Measurements from ENCODE around the gene SAMD4B. TPM values are rescaled to one million over a fixed set of nuclear protein-coding genes. Genes with fewer than 3 reads are reported as not detected.

Gene SAMD4B
- total and polyA plus RNA-seq, 5 experiments from 2014 or later = 5.4 to 55.2 (median 12.3) TPM

DNA sequence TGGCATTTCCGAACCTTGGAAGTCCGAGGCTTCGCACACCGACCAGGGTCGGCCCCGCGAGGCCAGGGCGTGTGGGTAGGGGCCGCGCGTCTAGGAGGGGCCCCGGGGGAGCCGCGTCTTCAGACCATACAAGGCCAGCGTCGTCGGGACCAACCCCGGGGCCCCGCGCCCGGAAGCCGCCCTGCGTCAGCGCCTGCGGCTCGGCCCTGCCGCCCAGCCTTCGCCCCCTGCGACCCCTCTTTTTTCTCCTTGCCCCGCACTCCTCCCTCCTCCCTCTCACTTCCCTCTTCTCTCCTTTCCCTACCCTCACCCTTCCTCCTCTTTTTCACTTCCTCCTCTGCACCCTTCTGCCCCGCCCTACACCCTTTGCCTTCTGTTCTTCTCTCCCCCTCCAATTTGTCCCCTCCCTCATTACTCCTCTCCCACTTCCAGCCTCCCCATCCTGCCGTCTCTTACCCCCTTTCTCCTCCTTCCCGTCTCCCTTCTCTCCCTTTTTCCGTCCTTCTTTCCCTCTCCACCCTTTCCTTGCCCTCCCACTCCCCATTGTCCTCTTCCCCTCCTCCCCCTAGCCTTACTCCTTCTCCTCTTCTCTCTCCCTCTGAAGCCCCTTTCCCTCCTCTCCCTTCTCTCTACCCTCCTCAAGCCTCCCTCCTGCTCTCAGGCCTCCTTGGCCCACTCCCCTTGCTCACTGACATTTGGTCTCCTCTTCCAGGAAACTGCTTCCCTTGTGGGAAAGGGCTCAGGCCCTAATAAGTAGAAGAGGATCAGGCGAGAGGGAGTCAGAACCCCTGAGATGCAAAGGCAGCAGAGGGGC is 68.0 kb downstream of the SAMD4B start:
- Mint-ChIP-seq H3K27me3 (peaks cover 0 to 8% (median 0%) of the 10 kb centered on the region in 5 donors), H3K9me3 (peaks cover 0 to 5% (median 0%) of the 10 kb centered on the region in 9 donors), H3K4me3 (peak overlapping the region; percentile 79 to 98 (median 89)), H3K36me3 (peaks cover 6 to 23% (median 21%) of the 10 kb centered on the region in 3 donors), H3K27ac (peak overlapping the region; percentile 93 to 100 (median 98)), H3K4me1 (peaks cover 44 to 70% (median 49%) of the 10 kb centered on the region in 4 donors)
- DNase-seq (peak in 9 of 10 donors; percentile 64 to 86 (median 78)), ATAC-seq (peak; percentile 23 to 29)
- POLR2A ChIA-PET = interaction anchor here (1.0 to 9.1 kb wide), 7 partner anchors 9 to 74 kb away, joined by 4 to 183 read pairs (median 17); partner anchors contain the start of genes GMFG, MED29, PAF1 and SUPT5H

GRCh38 chr19:39410831-39411080 is 68.5 kb downstream of the SAMD4B start:
- Mint-ChIP-seq H3K36me3 (peaks cover 6 to 23% (median 21%) of the 10 kb centered on the region in 3 donors), H3K27ac (peak overlapping the region; percentile 93 to 100 (median 98)), H3K27me3 (peaks cover 0 to 8% (median 0%) of the 10 kb centered on the region in 5 donors), H3K4me3 (peak overlapping the region; percentile 79 to 98 (median 89)), H3K9me3 (peaks cover 0 to 5% (median 0%) of the 10 kb centered on the region in 9 donors), H3K4me1 (peaks cover 42 to 70% (median 45%) of the 10 kb centered on the region in 4 donors)
- POLR2A ChIA-PET = interaction anchor here (1.8 to 7.2 kb wide), 6 partner anchors 11 to 75 kb away, joined by 5 to 258 read pairs (median 32); partner anchors contain the start of genes GMFG, MED29, PAF1 and RPS16
- no peak for ATAC-seq
- no peak for DNase-seq

- Mint-ChIP-seq H3K4me1 (peaks cover 40 to 66% (median 42%) of the 10 kb centered on the region in 4 donors), H3K27me3 (peaks cover 0 to 6% (median 0%) of the 10 kb centered on the region in 5 donors), H3K27ac (peak overlapping the region; percentile 93 to 100 (median 98)), H3K4me3 (peak overlapping the region; percentile 79 to 98 (median 89)), H3K9me3 (peaks cover 0 to 5% (median 0%) of the 10 kb centered on the region in 9 donors), H3K36me3 (peaks cover 6 to 23% (median 21%) of the 10 kb centered on the region in 3 donors)
- no peak for ATAC-seq
- POLR2A ChIA-PET = interaction anchor here (0.9 to 7.2 kb wide), 10 partner anchors 12 to 121 kb away, joined by 3 to 258 read pairs (median 9); partner anchors contain the start of genes EID2B, GMFG, MED29 and PAF1
- DNase-seq = peak in 1 of 10 donors; percentile 27
These were observed 69.0 kb downstream of the SAMD4B start for GRCh38 chr19:39411081-39411831.

DNA sequence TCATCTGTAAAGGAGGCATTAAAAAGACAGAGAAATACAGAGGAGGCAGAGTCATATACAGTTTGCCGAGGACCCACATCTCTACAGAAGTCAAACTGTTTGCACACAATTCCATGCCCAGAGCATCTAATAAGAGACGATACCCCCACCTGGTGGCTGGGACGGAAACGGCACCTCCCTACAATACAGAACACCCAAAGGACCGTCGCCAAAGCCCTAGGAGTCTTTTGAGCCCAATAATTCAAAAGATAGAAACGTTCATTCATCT is 69.5 kb downstream of the SAMD4B start:
- peak overlapping the region; percentile 79 to 98 (median 89) for H3K4me3 Mint-ChIP-seq
- ATAC-seq = peak; percentile 37 to 47
- POLR2A ChIA-PET = interaction anchor here (0.9 to 7.2 kb wide), 10 partner anchors 12 to 121 kb away, joined by 3 to 258 read pairs (median 9); partner anchors contain the start of genes EID2B, GMFG, MED29 and PAF1
- H3K4me1 Mint-ChIP-seq = peaks cover 39 to 62% (median 42%) of the 10 kb centered on the region in 4 donors
- peak overlapping the region; percentile 93 to 100 (median 98) for H3K27ac Mint-ChIP-seq
- peaks cover 0 to 5% (median 0%) of the 10 kb centered on the region in 9 donors for H3K9me3 Mint-ChIP-seq
- peaks cover 6 to 23% (median 21%) of the 10 kb centered on the region in 3 donors for H3K36me3 Mint-ChIP-seq
- peaks cover 0 to 4% (median 0%) of the 10 kb centered on the region in 5 donors for H3K27me3 Mint-ChIP-seq
- peak; percentile 80 to 97 (median 90) for DNase-seq

DNA sequence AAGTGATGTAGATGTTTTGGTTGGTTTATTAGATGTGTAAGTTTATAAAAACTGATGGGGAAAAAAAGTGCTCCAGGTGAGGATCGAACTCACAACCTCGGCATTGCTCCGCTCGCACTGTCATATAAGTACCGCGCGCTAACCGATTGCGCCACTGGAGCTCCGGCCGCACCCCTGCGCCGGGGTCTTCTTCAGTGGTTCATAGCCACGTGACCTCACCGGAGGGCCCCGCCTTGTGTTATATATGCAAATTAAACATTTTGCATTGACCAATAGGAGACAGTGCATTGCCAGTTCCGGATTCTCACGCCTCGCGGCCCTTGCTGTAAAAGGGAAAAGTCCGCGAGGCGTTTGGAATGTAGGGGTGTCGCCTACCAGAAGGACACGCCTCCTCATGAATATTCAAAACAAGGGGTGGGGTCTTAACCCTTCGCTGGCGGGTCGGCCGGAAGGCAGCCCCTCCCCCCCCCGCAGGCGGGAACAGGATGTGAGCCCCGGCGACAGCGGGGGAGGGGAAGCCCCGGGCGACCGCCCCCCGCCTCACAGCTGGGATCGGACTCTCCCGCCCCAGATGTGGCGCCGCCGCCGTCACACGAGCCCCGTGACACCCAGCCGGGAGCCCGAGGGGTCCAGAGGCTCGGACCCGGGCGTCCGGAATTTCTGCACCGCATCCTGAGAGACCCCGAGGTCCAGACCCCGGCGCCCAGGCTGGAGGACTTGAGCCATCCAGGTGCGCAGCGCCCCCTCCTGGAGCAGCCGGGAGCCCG is 70.1 kb downstream of the SAMD4B start, which contains the start of gene PLEKHG2:
PLEKHG2 (plus strand) TSS at position 570 of the 767 bp plus-strand sequence. CDS start 1,418 bp downstream, outside the sequence.
- Mint-ChIP-seq H3K27ac (peak within 1 kb of the TSS; percentile 93 to 100 (median 98)), H3K4me3 (peak within 1 kb of the TSS; percentile 79 to 98 (median 89)), H3K4me1 (peaks cover 39 to 62% (median 42%) of the 10 kb centered on the region in 4 donors), H3K36me3 (peaks cover 6 to 22% (median 19%) of the 10 kb centered on the region in 3 donors), H3K27me3 (peaks cover 0 to 4% (median 0%) of the 10 kb centered on the region in 5 donors), H3K9me3 (peaks cover 0 to 5% (median 0%) of the 10 kb centered on the region in 9 donors)
- DNase-seq (peak; percentile 91 to 100 (median 98)), ATAC-seq (peak; percentile 58 to 70)
- POLR2A ChIA-PET = interaction anchor here (0.9 to 7.2 kb wide), 11 partner anchors 13 to 120 kb away, joined by 3 to 258 read pairs (median 8); partner anchors contain the start of genes EID2B, GMFG, MED29 and PAF1

DNA sequence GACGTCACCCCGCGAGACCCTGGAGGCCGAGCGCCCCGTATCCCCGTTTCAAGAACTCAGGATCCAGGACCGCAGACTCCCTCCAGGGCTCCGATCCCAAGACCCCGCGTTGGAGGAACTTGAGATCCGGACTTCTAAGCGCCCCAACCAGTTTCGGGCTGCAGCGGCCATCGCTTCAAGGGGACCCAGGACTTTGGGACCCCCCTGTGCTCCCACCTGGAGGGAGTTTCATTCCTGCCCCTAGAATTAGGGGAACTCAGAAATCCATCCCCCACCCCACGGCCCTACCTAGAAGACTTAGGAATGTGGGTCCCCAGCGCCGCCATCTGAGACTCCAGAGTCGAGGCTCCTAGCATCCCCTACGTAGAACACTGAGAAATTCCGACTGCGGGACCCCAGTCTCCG is 70.6 kb downstream of the SAMD4B start:
- Mint-ChIP-seq H3K4me1 (peaks cover 40 to 61% (median 42%) of the 10 kb centered on the region in 4 donors), H3K9me3 (peaks cover 0 to 5% (median 0%) of the 10 kb centered on the region in 9 donors), H3K4me3 (peak overlapping the region; percentile 79 to 98 (median 89)), H3K36me3 (peaks cover 6 to 21% (median 14%) of the 10 kb centered on the region in 3 donors), H3K27ac (peak overlapping the region; percentile 48 to 100 (median 98)), H3K27me3 (peaks cover 0 to 4% (median 0%) of the 10 kb centered on the region in 5 donors)
- peak in 2 of 10 donors; percentile 29 to 38 for DNase-seq
- POLR2A ChIA-PET = interaction anchor here (0.9 to 7.2 kb wide), 8 partner anchors 11 to 77 kb away, joined by 3 to 258 read pairs (median 14); partner anchors contain the start of genes GMFG, MED29, PAF1 and RPS16
- no peak for ATAC-seq

DNA sequence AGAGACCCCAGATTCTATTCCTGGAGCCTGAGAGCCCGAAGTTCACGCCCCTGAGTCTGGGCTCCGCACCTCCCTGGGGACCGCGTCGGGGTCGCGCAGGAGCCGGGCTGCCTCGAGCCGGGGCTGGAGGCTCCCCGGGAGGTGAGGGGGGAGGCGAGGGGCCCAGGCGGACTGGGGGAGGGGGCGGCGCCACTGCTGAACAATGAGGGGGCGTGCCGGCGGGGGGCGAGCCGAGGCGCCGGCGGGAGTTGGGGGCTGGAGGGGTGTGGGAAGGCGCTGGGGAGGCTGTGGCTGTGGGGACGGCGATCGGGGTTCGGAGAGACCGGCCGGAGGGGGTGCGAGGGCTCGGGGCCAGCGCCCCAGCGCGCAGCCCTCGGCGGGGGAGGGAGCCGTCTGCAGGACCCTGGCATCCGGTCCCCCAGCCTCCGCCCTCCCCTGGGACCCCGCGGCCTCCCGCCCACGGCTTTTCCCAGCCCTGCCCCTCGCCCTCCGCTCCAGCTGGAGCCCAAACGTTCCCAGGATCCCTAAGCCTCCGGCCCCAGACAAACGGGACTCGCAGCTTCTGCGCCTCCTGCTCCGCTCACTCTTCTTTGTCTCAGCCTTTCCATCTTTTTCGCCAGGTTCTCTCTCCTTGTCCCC is 71.2 kb downstream of the SAMD4B start:
- ATAC-seq = no peak

DNA sequence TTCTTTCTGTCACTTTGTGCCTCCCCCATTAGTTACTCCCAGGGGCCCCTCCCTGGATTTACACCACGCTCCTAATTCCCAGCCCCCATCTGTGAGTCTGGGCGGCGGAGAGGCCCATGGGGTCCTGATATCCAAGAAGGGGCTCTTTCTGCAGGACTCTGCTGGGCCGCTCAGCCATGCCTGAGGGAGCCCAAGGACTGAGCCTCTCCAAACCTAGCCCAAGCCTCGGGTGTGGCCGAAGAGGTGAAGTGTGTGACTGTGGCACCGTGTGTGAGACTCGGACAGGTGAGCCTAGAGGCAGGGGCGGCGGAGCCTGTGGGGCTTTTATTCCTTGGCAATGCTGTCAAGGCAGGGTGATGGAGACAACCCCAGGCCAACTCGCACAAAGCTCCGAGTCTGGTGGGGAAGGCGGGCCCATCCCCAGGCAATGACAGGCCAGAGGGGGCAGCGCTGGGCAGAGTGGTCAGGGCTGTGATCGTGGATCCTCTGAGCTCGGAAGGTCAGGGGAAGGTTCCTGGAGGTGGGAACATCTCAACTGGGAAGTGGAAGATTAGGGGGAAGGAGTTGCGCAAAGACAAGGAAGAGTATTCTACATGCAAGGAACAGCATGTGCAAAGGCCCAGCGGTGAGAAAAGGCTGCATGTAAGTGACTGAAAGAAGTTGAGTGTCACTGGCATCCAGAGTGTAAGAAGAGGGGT is 71.8 kb downstream of the SAMD4B start:
- peaks cover 0 to 4% (median 0%) of the 10 kb centered on the region in 5 donors for H3K27me3 Mint-ChIP-seq
- H3K4me3 Mint-ChIP-seq = peak overlapping the region; percentile 79 to 97 (median 87)
- peak overlapping the region; percentile 85 to 96 (median 92) for H3K27ac Mint-ChIP-seq
- H3K36me3 Mint-ChIP-seq = peaks cover 0 to 16% (median 4%) of the 10 kb centered on the region in 3 donors
- POLR2A ChIA-PET = interaction anchor here (1.1 to 7.2 kb wide), 8 partner anchors 10 to 78 kb away, joined by 3 to 258 read pairs (median 10); partner anchors contain the start of genes GMFG, MED29, PAF1 and RPS16
- DNase-seq (no peak), ATAC-seq (no peak)
- peaks cover 33 to 50% (median 36%) of the 10 kb centered on the region in 4 donors for H3K4me1 Mint-ChIP-seq
- H3K9me3 Mint-ChIP-seq = peaks cover 0 to 5% (median 0%) of the 10 kb centered on the region in 9 donors

More for the DNA sequence above, 71.2 kb downstream of the SAMD4B start:
- POLR2A ChIA-PET = interaction anchor here (1.1 to 7.2 kb wide), 7 partner anchors 10 to 32 kb away, joined by 3 to 258 read pairs (median 15); partner anchors contain the start of genes MED29, PAF1, RPS16 and SUPT5H
- Mint-ChIP-seq H3K4me3 (peak overlapping the region; percentile 79 to 98 (median 91)), H3K4me1 (peaks cover 38 to 56% (median 41%) of the 10 kb centered on the region in 4 donors), H3K9me3 (peaks cover 0 to 5% (median 0%) of the 10 kb centered on the region in 9 donors), H3K27ac (peak overlapping the region; percentile 85 to 100 (median 98)), H3K36me3 (peaks cover 6 to 20% (median 9%) of the 10 kb centered on the region in 3 donors), H3K27me3 (peaks cover 0 to 4% (median 0%) of the 10 kb centered on the region in 5 donors)
- DNase-seq = peak in 4 of 10 donors; percentile 24 to 53 (median 32)

GRCh38 chr19:39415111-39416046 is 73.2 kb downstream of the SAMD4B start:
- Mint-ChIP-seq H3K36me3 (peaks cover 0 to 19% (median 5%) of the 10 kb centered on the region in 3 donors), H3K27ac (peak overlapping the region in 6 of 10 donors; percentile 32 to 94 (median 80)), H3K27me3 (peaks cover 0 to 4% (median 0%) of the 10 kb centered on the region in 5 donors), H3K9me3 (peaks cover 0 to 5% (median 0%) of the 10 kb centered on the region in 9 donors), H3K4me1 (peaks cover 30 to 42% (median 33%) of the 10 kb centered on the region in 4 donors), H3K4me3 (peak overlapping the region in 2 of 10 donors; percentile 8 to 65)
- POLR2A ChIA-PET = interaction anchor here (1.1 to 7.2 kb wide), 5 partner anchors 11 to 80 kb away, joined by 4 to 258 read pairs (median 15); partner anchors contain the start of genes GMFG, MED29, PAF1 and RPS16
- no peak for ATAC-seq
- no peak for DNase-seq

All from naive thymus-derived CD8-positive, alpha-beta T cell (primary cell).